GM19025 (cell line): ENCODE data around the gene RXFP1.

ENCODE experiments used
- ATAC-seq: cut with Tn5 transposase; IDR thresholded peaks from one replicate; pipeline ENCODE4 v1.9.1; 2021; ENCODE audit warnings: mild to moderate bottlenecking, low read depth, moderate library complexity; ENCODE audit not compliant: unreplicated experiment

Gene RXFP1

GRCh38 chr4:158521484-158522088, at the start of gene RXFP1:
Gene RXFP1 (plus strand): TSS chr4:158521882. CDS start chr4:158521977, 95 bp downstream.
- ATAC-seq, result no peak

- ATAC-seq, result no peak
Observed at GRCh38 chr4:158481811-158482210, 39.9 kb upstream of the RXFP1 start.

- ATAC-seq, result no peak
Observed at GRCh38 chr4:158484173-158484885, 37.4 kb upstream of the RXFP1 start.

DNA sequence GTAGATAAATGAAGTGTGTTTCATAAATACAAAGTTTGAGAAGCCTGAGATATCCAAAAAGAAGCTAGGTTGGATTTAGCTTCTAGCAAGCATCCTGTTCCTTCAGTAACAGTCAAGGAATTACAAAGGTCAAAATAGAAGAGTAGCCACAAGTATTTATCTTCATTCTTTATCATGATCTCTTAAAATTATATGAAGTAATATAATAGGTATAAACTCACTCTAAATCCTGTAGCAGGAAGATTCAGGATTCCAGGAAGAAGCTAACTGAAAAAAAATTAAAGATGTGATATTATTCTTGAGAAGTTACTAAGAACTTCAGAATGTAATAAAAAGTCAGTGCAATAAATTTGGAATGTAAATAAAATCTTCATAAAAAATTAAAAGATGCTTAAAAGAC, 31.1 kb upstream of the RXFP1 start:
- no peak for ATAC-seq

- no peak for ATAC-seq
Observed at GRCh38 chr4:158492391-158492790, 29.3 kb upstream of the RXFP1 start.

- ATAC-seq, result no peak
Observed at GRCh38 chr4:158496030-158496741, 25.5 kb upstream of the RXFP1 start.

- no peak for ATAC-seq
Observed at GRCh38 chr4:158500054-158500453, 21.6 kb upstream of the RXFP1 start.

GRCh38 chr4:158513256-158513655, 8.4 kb upstream of the RXFP1 start:
- no peak for ATAC-seq

- ATAC-seq, result no peak
Observed at GRCh38 chr4:158519226-158519625, 2.5 kb upstream of the RXFP1 start.

GRCh38 chr4:158523990-158524535, 2.4 kb downstream of the RXFP1 start:
- no peak for ATAC-seq

DNA sequence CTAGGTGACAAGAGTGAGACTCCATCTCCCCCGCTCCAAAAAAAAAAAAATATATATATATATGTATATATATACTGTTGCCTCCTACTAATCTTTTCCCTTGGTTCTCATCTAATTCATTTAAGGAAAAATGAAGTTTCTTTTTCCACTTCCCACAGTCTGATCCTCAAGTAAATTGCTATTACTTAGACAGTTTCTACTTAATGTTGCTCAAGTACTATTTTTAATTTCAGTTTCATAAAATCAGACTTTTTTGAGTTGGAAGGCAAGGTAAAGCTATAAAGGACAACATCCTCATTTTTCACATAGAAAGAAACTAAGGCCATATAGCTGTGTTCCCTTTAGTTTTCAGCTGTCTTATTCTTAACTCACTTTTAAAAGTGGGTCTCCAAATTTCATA, 5.8 kb downstream of the RXFP1 start:
- ATAC-seq, result no peak

DNA sequence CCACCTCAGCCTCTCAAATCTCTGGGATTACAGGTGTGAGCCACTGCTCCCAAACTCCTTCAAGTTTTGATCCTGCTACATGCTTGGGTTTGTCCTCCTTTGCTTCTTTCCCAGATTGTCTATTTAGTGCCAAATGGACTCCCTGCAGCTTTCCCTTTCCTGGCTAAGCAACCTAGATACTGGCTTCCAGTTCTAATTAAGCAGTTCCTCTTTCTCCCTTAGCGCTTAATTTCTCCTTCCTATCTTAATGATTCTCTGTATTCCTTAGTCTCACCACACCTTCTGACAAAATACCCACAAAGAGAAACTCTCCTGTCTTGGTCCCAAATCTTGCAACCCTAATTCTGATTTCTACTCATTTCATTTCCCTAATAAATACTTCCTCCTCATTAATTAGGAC, 7.8 kb downstream of the RXFP1 start:
- ATAC-seq, result no peak

DNA sequence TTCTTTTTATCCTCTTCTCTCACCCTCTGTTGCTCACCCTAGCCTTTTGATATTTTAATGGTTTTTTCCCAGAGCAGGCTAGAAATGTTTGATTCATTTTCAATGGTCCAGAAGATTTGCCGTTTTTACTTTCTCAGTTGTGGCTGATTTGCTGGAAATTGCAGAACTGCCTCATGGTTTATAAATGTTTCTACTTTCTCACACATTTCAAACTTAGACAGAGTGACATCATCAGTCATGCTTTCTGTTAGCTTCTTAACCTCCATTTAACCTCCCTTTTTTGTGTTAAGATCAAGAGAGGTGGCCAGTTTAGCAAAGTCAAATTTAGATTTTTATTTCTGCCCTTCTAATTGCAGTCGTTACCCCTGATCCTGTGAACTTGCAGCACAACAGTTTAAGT, 8.7 kb downstream of the RXFP1 start:
- no peak for ATAC-seq

DNA sequence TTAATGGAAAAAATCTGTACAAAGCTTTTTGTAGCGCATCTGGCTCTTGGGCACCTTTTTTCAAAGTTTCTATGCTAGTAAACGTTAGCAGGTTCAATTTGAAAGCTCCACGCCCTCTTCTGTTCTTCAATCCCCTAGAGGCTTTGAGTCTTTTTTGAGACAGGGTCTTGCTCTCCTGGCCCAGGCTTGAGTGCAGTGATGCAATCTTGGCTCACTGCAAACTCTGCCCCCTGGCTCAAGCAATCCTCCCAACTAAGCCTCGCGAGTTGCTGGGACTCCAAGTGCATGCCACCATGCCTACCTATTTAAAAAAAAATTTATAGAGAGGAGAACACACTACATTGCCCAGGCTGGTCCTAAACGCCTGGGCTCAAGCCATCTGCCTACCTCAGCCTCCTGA, 9.2 kb downstream of the RXFP1 start:
- ATAC-seq, result no peak

GRCh38 chr4:158532556-158533231, 11.0 kb downstream of the RXFP1 start:
- no peak for ATAC-seq

DNA sequence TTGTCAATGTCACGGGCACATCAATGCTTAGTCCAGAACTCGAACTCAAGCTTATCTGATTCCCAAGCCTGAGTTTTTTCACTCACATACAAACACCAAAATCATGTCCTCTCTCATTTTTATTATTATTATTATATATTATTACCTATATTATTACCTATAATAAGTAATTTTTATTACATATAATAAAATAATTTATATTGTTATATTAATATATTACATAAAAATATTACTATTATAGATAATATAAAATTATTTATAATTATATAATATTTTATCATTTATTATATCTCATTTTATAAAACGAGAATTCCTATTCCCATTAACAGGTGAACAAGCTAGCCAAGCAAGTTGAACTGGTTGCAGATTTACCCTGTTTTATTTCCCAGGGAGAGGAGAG, 13.0 kb downstream of the RXFP1 start:
- ATAC-seq, result no peak

- ATAC-seq, result peak; percentile 62
Observed at GRCh38 chr4:158535130-158535614, 13.5 kb downstream of the RXFP1 start.

DNA sequence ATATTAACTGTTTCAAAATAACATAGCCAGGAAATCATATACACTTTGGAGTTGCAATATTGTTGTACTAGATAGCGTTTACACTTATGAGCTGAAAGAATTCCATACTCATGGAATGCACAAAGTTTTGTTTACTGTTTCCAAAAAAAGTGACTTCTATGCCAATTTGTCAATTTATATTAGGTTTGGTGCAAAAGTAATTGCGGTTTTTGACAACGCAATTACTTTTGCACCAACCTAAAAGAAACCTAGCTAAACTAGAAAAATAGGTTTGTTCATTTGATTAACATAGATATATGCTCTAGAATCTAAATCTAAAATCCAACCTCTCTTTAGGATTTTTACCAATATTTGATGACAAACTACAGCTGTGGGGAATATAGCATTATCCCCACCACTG, 15.2 kb downstream of the RXFP1 start:
- no peak for ATAC-seq

GRCh38 chr4:158538176-158538575, 16.5 kb downstream of the RXFP1 start:
- no peak for ATAC-seq

- ATAC-seq, result no peak
Observed at GRCh38 chr4:158538911-158539310, 17.2 kb downstream of the RXFP1 start.
